ENCODE results near the gene ZNF813.

DNA sequence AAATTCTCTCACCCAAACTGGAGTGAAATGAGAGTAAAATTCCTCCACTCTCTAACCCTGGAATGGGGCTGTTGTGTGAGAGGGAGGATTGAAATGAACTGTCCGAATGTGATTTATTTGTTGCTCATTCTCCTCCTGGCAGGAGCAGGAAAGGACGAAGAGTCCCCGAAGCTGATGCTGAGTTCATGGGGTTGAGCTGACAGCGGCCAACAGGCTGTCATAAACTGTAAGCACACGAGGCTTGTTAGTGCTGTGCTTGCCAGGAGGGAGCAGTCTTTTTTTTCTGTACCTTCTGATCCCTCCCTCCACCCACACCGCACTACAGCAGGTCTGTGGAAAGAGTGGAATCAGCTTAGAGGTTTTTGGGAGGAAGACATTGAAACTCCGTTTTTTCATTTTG, 37.4 kb downstream of the ZNF813 start:
- TF ChIP-seq SP1 (IDR thresholded peaks at IDR 0.05; ENCODE audit: low read depth) = no peak
- TF ChIP-seq, protein P1, sequence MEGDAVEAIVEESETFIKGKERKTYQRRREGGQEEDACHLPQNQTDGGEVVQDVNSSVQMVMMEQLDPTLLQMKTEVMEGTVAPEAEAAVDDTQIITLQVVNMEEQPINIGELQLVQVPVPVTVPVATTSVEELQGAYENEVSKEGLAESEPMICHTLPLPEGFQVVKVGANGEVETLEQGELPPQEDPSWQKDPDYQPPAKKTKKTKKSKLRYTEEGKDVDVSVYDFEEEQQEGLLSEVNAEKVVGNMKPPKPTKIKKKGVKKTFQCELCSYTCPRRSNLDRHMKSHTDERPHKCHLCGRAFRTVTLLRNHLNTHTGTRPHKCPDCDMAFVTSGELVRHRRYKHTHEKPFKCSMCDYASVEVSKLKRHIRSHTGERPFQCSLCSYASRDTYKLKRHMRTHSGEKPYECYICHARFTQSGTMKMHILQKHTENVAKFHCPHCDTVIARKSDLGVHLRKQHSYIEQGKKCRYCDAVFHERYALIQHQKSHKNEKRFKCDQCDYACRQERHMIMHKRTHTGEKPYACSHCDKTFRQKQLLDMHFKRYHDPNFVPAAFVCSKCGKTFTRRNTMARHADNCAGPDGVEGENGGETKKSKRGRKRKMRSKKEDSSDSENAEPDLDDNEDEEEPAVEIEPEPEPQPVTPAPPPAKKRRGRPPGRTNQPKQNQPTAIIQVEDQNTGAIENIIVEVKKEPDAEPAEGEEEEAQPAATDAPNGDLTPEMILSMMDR (IDR thresholded peaks at IDR 0.05 in 2 of 3, conservative IDR thresholded peaks at IDR 0.05 in 1 of 3; ENCODE audit: borderline replicate concordance in 1 of 3, insufficient read depth in 1 of 3, low read depth in 2 of 3, low read length in 2 of 3) = no peak
- no peak for TF ChIP-seq POLR2AphosphoS5 (IDR thresholded peaks at IDR 0.05; ENCODE audit: low read depth, low read length)
- no peak for TF ChIP-seq EZH2phosphoT487 (IDR thresholded peaks at IDR 0.05; ENCODE audit: borderline replicate concordance)
- no peak for TF ChIP-seq EZH2 (IDR thresholded peaks at IDR 0.05)
- no peak for TF ChIP-seq ELF1 (IDR thresholded peaks at IDR 0.05; ENCODE audit: borderline replicate concordance, low read depth)
- TF ChIP-seq SRF (IDR thresholded peaks at IDR 0.05; ENCODE audit: low read depth) = no peak
- TF ChIP-seq, protein P2, sequence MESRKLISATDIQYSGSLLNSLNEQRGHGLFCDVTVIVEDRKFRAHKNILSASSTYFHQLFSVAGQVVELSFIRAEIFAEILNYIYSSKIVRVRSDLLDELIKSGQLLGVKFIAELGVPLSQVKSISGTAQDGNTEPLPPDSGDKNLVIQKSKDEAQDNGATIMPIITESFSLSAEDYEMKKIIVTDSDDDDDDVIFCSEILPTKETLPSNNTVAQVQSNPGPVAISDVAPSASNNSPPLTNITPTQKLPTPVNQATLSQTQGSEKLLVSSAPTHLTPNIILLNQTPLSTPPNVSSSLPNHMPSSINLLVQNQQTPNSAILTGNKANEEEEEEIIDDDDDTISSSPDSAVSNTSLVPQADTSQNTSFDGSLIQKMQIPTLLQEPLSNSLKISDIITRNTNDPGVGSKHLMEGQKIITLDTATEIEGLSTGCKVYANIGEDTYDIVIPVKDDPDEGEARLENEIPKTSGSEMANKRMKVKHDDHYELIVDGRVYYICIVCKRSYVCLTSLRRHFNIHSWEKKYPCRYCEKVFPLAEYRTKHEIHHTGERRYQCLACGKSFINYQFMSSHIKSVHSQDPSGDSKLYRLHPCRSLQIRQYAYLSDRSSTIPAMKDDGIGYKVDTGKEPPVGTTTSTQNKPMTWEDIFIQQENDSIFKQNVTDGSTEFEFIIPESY (IDR thresholded peaks at IDR 0.05; ENCODE audit: extremely low read depth, insufficient replicate concordance, low read length) = no peak
- TF ChIP-seq SIN3A (IDR thresholded peaks at IDR 0.05; ENCODE audit: low read depth) = no peak
